ENCODE data around the gene SERPINI2.

Gene SERPINI2

DNA sequence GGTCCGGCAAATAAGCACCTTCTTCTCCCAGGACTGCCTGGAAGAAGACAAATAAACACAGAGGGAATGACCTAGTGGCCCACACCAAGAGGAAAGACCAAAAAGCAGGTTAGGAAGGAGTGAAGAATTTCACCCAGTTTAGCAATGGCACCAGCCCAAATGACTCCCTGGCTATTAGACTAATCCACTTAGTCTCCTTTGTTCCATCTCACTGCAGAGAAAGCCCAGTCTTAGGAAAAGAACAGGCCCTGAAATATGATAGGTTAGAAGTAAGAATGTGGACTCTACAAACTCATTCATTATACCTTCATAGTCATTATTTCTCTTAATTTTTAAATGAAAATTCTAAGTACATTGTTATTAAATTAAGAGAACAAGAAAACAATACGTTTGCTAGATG, 23.2 kb downstream of the SERPINI2 start:
- Histone ChIP-seq H3K36me3 (ENCODE audit: low read length) (no peaks in the 10 kb centered on the region), H3K9me2 (replicated peaks; ENCODE audit: insufficient read depth, low read length) (no peaks in the 10 kb centered on the region), H3K4me3 (ENCODE audit: insufficient read depth, low read length, poor library complexity, severe bottlenecking) (no peak overlapping the region), H3K79me2 (ENCODE audit: insufficient read depth, low read length) (no peaks in the 10 kb centered on the region), H2AFZ (ENCODE audit: low read depth, low read length, severe bottlenecking) (no peak overlapping the region), H3K27me3 (ENCODE audit: low read length) (no peaks in the 10 kb centered on the region), H3K27ac (ENCODE audit: low read depth, low read length) (no peak overlapping the region), H3F3A (ENCODE audit: insufficient read depth) (no peaks in the 10 kb centered on the region), H4K20me1 (ENCODE audit: low read depth, low read length) (no peaks in the 10 kb centered on the region), H3K4me2 (ENCODE audit: low read depth, low read length, poor library complexity, severe bottlenecking) (no peak overlapping the region), H3K9ac (ENCODE audit: low read length) (no peak overlapping the region), H3K9me3 (ENCODE audit: insufficient read depth, low read length) (no peaks in the 10 kb centered on the region)
- no peak for TF ChIP-seq EZH2phosphoT487 (conservative IDR thresholded peaks at IDR 0.05; ENCODE audit: low read length)
- TF ChIP-seq, protein P1, sequence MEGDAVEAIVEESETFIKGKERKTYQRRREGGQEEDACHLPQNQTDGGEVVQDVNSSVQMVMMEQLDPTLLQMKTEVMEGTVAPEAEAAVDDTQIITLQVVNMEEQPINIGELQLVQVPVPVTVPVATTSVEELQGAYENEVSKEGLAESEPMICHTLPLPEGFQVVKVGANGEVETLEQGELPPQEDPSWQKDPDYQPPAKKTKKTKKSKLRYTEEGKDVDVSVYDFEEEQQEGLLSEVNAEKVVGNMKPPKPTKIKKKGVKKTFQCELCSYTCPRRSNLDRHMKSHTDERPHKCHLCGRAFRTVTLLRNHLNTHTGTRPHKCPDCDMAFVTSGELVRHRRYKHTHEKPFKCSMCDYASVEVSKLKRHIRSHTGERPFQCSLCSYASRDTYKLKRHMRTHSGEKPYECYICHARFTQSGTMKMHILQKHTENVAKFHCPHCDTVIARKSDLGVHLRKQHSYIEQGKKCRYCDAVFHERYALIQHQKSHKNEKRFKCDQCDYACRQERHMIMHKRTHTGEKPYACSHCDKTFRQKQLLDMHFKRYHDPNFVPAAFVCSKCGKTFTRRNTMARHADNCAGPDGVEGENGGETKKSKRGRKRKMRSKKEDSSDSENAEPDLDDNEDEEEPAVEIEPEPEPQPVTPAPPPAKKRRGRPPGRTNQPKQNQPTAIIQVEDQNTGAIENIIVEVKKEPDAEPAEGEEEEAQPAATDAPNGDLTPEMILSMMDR (IDR thresholded peaks at IDR 0.05; ENCODE audit: insufficient read depth, low read length, poor library complexity, severe bottlenecking), result no peak

DNA sequence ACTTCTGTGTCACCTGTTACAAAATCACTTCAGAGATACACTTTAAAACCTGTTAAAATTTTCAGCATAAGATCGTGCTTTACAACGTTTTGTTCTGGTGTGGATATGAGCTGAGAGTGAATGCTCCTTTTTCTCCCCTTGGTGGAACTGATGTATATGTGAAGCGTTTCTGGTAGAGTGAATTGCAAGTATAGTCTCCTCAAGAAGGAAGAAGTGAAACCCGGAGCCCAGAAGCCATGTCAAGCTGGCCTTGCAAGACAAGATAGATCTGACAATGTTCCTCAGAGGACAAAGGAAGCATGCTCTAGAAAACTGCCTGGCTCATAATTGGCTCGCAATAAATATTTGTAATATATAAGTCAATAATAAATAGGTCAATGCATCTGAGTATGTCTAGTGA, 23.6 kb downstream of the SERPINI2 start:
- H3K9me3 ChIP-seq (ENCODE audit: insufficient read depth, low read length), result no peaks in the 10 kb centered on the region

GRCh38 chr3:167445491-167445890, 28.4 kb downstream of the SERPINI2 start:
- TF ChIP-seq, protein P1 (IDR thresholded peaks at IDR 0.05; ENCODE audit: insufficient read depth, low read length, poor library complexity, severe bottlenecking), result no peak
- no peak for TF ChIP-seq EZH2phosphoT487 (conservative IDR thresholded peaks at IDR 0.05; ENCODE audit: low read length)
- no peak overlapping the region for H3K27ac ChIP-seq (ENCODE audit: low read depth, low read length)
- H2AFZ ChIP-seq (ENCODE audit: low read depth, low read length, severe bottlenecking), result no peak overlapping the region
- H3F3A ChIP-seq (ENCODE audit: insufficient read depth), result no peaks in the 10 kb centered on the region
- H3K27me3 ChIP-seq (ENCODE audit: low read length), result no peaks in the 10 kb centered on the region
- H3K4me2 ChIP-seq (ENCODE audit: low read depth, low read length, poor library complexity, severe bottlenecking), result no peak overlapping the region
- no peaks in the 10 kb centered on the region for H3K9me2 ChIP-seq (replicated peaks; ENCODE audit: insufficient read depth, low read length)
- H3K79me2 ChIP-seq (ENCODE audit: insufficient read depth, low read length), result no peaks in the 10 kb centered on the region
- no peaks in the 10 kb centered on the region for H4K20me1 ChIP-seq (ENCODE audit: low read depth, low read length)
- H3K9me3 ChIP-seq (ENCODE audit: insufficient read depth, low read length), result no peaks in the 10 kb centered on the region
- H3K36me3 ChIP-seq (ENCODE audit: low read length), result no peaks in the 10 kb centered on the region
- no peak overlapping the region for H3K9ac ChIP-seq (ENCODE audit: low read length)
- H3K4me3 ChIP-seq (ENCODE audit: insufficient read depth, low read length, poor library complexity, severe bottlenecking), result no peak overlapping the region

More for the DNA sequence above, 23.6 kb downstream of the SERPINI2 start:
- Histone ChIP-seq H3K9me2 (replicated peaks; ENCODE audit: insufficient read depth, low read length) (no peaks in the 10 kb centered on the region), H2AFZ (ENCODE audit: low read depth, low read length, severe bottlenecking) (no peak overlapping the region), H3K4me2 (ENCODE audit: low read depth, low read length, poor library complexity, severe bottlenecking) (no peak overlapping the region), H3K79me2 (ENCODE audit: insufficient read depth, low read length) (no peaks in the 10 kb centered on the region), H3K27ac (ENCODE audit: low read depth, low read length) (no peak overlapping the region), H3K36me3 (ENCODE audit: low read length) (no peaks in the 10 kb centered on the region), H3K27me3 (ENCODE audit: low read length) (no peaks in the 10 kb centered on the region), H3F3A (ENCODE audit: insufficient read depth) (no peaks in the 10 kb centered on the region), H3K9ac (ENCODE audit: low read length) (no peak overlapping the region), H4K20me1 (ENCODE audit: low read depth, low read length) (no peaks in the 10 kb centered on the region), H3K4me3 (ENCODE audit: insufficient read depth, low read length, poor library complexity, severe bottlenecking) (no peak overlapping the region)
- no peak for TF ChIP-seq EZH2phosphoT487 (conservative IDR thresholded peaks at IDR 0.05; ENCODE audit: low read length)
- TF ChIP-seq, protein P1 (IDR thresholded peaks at IDR 0.05; ENCODE audit: insufficient read depth, low read length, poor library complexity, severe bottlenecking), result no peak
